HuH-7 (cell line): Measurements from ENCODE around the gene EML1.
"Not testable (repeated sequence)": the region's sequence is repeated elsewhere in the genome, so short reads cannot be mapped to it uniquely, and the experiment has no call there.

Experiments used
- DNase-seq: peaks from one replicate; pipeline ENCODE4 v3.0.0; 2011; ENCODE audit warnings: low spot score

EML1 gene

DNA sequence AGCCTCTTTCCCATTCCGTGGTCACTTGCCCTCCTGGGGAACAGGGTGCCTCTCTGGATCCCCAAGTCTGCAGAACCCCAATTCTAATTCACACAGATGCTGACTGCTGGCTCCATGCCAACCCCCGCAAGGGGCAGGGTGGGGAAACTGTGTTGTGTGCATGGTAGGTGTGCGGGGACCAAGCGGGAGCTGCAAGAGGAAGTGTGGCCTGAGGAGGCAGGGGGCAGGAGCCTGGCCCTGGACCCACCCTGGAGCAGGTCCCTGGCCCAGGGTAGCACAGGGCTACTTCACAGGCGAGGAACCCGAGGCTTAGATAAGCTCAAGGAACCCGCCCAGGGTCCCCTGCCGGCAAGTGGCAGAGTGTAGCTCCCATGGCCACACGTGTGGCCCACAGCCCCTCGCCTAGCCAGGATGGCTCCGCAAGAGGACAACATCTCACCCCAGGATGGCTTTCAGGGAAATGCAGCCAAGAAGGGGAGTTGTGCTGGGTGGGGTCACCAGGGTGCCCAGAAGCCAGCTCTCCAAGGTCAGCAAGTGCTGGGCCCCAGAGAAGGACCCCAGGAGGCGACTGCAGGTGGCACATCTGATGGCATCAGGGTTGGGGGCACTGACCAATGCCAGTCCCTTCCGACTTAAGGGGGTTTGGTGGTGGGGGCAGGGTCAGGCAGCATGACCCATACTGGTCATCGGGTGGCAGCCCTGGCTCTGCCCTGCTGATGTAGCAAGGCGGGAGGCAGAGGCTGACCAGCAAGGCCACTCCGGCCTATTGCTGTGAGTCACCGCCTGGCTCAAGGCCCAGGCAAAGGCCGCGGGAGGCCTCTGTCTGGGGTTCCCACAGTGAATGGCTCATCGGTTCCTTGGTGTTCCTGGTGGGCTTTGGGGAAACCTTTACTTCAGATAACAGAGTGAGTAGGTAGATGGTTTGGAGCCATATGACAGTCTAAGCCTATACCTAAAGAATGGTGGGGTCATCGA lies 37.3 kb upstream of the EML1 start:
- DNase-seq = no peak

DNA sequence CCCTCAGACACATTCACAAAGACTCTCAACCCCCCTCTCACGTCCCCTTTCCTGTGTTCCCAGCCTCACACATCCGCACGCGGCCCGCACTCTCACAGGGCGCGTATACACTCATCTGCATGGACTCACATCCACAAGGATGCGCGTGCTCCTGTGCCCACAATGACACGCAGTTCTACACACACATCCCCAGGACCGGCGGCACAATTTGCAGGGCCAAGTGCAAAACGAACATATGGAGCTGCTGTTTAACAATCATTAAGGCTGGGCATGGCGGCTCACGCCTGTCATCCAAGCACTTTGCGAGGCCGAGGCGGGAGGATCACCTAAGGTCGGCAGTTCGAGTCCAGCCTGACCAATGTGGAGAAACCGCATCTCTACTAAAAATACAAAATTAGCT lies 36.4 kb upstream of the EML1 start:
- DNase-seq = no peak

DNA sequence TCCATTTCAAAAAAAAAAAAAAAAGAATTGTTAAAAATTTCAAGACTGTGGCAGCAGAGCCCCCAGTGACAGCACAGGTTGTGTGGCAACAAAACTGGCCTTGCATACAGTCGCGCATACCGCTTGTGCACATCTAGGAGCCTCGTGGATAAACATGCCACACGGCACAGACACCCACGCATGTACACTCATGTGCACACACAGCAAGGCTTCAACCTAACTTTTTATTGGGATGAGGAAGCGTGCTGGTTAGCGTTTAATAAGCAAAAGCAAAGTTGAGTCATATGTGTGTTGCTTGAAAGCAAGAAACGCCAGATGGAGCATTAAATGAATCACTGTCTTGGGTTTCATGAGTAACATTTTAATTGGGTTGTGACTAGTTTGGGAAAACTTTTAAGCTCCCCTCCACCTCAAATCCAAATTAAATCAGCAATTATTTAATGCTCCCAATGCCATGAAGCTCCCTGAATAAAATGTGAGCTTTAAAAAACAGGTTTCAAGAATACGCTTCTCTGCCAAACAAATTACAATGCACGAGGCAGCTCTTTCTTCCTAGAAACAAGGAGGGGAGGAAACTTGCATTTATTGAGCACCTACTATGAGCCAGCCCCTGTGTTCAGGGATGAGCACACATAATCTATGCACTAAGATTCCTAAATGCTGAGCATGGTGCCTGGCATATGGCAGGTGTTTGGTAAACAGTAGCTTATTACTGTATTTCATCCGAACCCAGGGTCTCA lies 35.7 kb upstream of the EML1 start:
- no peak for DNase-seq

DNA sequence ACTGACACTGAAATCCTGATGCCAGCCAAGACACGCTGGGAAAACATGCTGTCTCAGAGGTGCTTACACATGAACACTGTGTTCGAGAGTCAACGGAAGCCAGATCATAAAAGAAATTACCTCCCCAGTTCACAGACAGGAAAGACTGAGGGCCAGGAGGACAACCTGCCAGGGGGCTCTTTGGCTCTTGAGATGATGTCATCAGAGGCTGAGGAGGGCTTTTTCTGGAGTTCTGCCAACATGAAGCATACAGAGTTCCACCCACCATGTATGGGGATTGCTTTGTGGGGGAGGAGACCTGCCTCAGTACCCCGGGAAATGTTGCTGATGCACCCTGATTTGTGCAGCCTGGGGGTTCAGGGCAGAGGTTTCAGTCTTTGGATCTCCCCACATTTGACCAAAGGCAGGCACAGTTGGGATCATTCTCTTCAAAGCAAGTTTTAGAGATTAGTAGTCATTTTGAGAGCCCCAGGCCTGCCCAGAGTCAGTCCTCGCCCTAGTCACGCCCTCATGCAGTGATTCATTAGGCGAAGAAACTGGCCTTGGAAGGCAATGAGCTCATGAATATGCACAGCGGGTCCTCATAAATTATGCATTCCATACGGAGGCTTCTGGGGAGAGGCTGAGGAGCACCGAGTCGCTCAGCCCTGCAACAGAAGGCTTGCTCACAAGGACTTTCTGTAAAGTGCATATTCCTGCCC lies 34.9 kb upstream of the EML1 start:
- DNase-seq = no peak

DNA sequence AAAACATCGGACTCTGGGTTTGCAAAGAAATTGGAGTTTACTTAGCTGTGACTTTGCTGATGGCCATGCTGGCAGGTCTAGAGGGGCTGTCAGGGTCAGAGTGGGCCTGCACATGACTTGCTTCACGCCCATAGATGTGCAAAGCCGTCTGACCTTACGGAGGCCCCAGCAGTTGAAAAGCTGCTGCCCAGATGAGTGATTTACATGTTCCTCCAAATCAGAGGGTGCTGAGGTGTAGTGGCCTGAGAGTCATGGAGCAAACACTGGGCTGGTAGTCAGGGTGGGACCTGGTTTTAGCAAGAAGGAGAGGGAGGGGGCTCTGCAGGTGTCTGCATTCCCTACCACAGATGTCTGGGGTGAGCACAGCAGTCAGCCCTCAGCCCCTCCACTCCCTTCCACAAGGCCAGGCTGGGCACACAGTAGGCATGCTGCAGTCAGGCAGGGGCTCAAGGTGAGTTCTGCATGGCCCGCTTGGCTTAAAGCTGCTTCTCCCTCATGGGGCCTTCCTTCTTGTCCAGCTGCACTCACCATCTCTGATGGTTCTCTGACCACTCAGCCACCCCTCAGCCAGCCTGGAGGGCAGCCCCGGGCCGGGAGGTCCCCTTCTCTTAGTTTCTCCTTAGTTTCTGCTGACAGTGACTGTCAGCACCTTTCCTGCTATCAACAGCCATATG lies 34.2 kb upstream of the EML1 start:
- no peak for DNase-seq

DNA sequence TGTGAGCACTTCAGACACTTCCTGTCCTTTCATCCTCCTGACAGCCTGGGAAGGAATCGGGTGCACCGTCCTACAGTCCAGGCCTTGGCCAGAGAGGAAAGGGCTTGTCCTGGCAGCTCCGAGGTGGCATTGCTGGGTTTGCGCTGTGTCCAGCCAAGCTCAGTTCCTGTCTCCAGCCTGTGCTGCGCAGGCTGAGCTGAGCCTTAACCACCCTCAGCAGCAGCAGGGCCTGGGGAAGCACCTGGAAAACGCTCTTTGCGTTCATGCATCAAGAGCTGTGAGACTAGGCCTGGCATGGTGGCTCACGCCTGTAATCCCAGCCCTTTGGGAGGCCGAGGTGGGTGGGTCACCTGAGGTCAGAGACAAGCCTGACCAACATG lies 33.7 kb upstream of the EML1 start:
- DNase-seq = no peak

DNA sequence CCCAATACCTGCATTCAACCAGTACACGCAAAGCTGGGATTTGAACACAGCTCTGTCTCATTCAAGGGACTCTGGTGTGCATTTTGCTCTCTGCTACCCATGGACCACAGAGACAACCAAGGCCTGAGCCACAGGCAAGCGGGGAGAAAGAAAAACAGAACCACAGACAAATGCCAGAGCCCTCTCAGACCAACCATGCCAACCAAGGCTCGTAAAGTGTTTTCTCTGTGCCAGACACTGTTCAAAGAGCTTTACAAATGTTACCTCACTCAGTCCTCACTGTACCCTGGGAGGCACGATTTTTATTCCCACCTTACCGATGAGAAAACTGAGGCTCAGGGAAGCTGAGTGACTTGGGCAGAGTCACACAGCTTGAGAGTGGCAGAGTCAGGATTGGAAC lies 32.4 kb upstream of the EML1 start:
- DNase-seq = no peak

DNA sequence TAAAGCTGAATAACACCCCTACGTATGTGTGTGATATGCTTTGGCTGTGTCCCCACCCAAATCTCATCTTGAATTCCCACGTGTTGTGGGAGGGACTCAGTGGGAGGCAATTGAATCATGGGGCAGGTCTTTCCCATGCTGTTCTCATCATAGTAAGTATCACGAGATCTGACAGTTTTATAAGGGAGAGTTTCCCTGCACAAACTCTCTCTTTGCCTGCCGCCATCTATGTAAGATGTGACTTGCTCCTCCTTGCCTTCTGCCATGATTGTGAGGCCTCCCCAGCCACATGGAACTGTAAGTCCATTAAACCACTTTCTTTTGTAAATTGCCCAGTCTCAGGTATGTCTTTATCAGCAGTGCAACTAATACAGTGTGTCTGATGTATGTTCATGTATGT lies 30.3 kb upstream of the EML1 start:
- DNase-seq = not testable (repeated sequence)

DNA sequence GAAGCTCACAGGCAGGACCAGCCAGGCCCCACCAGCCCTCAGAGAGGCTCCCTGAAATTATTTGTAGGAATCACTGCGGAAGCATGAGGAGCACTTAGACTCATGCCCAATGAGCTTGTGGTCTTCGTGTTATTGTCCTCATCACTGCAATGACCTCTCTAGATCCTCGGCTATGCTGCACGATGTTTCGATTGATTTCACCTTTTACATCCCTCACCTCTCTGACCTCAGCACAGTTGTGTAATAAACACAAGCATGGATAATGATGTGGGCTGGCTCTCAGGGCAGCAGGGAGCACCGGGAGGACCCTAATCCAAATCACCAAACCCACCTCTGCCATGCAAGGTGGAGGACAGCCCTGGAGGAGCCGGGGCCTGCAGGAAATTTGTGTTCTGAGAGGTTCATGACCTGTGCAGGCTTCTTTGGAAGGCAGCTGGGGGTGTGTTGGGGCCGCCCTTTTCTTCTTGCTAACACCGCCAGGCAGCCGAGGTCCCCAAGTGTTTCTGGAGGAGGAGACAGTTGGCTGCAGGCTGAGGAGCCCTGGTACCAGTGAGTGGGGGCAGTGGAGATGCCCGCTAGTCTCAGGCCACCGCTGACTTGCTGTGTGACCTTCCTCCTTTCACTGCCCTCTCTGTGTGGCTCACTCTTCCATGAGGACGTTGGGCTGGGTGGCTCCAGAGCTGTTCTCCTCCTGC lies 29.5 kb upstream of the EML1 start:
- no peak for DNase-seq

DNA sequence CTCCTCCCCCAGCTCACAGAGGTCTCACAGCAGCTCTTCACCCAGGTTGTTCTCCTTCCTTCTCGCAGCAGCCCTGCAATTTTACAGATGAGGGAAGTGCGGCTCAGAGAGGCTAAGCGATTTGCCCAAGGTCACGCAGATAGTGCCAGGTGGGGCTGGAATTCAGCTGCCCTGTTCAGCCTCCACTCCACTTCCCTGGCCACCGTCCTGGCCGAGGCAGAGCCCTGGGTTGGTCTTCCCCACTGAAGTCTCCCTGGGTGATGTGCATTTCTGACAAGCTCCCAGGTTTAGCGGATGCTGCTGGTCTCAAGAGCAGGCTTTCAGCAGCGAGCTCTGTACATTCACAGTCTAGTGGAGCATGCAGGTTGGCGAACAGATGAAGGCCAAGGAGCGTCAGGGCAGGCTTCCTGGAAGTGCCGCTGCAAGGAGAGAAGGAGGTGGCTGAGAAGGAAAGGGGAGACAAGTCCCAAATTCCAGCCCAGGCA lies 28.9 kb upstream of the EML1 start:
- DNase-seq = no peak

DNA sequence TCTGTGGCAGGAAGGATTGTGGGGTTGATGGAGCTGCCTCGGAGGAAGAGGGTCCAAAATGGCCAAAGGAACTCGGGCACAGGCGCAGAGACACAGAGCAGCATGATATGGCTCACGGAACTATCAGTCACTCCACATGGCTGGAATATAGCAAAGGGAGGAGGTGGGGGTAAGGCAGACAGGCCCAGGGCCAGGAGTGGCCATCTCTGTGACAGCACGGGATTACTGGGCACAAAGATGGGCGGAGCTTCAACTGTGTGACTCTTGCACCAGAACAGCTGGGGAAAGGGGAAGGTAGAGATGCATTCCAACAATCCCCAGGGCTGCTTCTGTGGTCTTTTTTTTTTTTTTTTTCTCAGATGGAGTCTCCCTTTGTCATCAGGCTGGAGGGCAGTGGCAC lies 24.8 kb upstream of the EML1 start:
- no peak for DNase-seq

DNA sequence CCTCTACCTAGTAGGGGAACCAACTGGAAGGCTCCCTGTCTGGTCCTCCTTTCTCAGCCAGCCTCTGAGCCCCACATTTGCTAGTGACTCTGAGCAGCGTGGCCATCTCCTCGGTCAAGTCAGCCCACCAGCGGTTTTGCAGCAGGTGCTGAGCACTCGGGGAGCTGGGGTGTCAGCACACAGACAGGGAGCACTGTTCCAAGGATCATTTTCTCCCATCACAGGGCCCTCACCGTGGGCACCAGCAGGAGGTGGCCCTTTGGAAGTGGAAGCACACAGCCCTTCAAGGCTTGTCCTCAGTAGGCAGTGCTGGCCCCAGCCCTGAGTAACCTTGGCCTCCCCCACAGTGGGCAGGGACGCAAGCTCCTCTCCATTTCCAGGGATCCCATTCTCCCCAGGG lies 24.1 kb upstream of the EML1 start:
- no peak for DNase-seq

DNA sequence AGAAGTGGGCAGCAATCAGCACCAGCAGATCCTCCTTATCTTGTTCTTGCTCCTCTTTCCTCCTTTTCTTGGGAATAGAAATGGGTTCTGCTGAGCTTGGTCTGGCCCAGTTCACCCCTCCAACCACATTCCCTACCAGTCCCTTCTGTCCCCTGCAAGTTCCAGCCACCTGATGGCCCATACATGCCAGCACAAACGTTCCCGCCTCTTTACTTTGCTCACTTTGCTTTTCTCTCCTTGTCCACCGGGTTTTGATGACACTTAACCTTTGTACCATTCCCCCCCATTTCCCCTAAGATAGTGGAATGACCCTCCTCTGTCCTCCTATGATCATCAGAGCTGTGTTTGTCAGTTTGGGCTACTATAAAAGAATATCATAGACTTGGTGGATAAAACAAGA lies 23.4 kb upstream of the EML1 start:
- DNase-seq = no peak

DNA sequence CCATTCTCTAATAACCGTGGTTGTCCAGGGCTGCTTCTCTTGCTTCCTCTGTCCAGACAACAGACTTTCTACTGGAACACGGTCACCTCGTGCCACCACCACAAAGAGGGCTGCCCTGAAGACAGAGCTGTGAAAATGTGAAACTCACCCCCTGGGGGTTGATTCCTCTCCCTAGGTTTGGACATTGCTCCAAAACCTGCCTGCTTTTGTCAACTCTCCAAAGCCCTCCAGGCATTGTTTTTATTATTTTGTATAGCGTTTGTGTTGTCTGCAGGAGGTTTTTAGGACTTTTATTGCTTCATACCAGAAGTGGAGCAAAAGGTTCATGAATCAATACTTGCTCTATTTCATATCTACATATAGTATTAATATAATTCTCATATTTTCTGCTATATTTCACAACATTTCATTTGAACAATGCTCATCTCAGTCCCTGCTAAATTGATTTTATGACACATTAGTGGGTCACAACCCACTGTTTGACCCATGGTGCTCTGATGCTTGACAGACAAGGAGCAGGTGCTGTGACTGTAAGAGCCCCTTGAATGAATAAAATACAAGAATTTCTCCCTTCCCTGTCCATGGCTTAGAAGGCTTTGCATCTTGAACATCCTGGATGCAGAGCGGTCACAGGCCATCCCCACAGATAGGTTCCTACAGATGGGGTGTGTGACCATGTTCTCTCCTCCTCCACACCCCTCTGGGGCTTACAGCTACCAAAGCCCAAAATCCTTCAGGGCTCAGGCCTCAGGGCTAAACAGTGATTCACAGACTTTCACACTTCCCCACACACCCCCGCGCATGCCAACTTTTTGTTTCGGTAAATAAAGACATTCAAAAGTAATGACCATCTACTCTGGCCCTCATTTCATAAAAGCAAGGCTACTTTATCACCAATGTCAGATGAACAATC lies 20.6 kb upstream of the EML1 start:
- no peak for DNase-seq

DNA sequence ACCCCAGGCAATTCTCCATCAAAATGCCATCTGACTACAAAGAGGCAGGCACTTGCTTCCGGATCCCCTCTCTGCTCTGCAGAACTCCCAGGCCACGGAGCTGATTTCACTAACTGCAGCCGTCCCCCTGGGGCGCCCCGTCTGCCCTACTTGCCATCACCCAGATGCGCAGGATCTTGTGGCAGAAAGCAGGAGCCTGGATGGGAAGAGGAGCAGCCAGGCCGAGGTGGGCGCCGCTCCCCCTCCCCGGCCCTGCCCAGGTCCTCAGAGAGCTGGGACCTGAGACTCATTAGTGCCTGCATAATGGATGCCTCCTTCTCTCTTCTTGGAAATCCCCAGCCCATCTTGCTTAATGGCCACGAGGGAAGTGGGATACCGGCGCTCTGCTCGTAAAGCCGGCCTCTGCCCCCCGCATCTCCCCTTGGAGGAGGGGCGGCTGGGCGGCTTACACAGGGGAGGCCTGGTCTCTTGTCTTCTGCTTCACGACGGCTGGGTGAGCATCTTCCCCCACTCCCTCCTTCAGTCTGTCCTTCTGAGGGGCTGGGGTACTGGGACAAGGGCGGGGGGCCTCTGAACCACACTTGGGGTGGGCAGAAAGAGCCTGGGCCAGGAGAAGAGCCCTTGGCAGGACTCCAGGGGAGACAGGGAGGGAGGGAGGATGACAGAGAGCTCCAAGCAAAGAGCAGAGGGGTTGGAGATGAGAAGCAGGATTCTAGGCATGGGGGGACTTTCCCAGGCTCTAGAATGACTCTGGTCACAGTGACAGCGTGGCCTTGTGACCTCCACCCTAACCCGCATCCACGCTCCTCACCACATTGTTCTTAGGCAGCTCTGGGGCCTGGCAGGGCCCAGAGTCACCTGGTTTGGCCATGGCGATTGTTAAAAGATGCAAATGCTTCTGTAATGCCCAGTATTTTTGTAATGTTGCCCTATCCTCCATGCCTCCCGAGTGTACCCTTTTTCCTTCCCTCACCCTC lies 19.4 kb upstream of the EML1 start:
- no peak for DNase-seq

DNA sequence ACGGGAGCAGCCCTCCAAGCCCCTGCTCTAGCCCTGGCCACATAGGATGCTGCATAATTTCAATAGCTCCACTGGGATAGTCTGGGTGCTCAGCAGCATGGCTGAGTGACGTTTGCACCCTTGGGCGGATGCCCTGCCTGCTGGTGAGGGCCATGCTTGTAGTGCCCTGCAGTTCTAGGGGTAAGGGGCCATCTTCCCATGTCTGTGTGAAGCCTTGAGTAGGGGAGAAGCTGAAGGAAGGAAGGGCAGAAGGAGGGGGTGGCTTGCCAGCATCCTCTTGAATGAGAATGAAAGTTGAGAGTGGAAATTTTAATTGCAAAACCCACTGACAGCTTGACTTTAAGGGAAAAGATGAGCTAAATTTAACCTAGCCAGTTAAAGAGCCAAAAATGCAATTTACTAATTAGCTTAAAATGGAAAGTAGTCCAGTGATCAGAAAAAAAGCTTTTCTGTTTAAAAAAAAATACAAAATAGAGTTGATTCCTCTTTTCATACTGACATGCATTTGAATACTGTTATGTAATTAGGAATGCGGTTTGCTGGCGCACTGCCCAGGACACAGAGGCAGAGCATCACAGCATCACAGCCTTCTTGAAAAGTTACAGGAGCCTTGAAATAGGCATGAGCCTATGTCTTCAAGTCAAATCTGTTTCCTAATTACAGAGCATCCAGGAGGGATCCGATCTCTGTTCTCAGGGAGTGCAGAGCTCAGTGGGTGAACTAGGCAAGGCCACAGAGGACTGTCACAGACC lies 18.5 kb upstream of the EML1 start:
- DNase-seq = no peak

DNA sequence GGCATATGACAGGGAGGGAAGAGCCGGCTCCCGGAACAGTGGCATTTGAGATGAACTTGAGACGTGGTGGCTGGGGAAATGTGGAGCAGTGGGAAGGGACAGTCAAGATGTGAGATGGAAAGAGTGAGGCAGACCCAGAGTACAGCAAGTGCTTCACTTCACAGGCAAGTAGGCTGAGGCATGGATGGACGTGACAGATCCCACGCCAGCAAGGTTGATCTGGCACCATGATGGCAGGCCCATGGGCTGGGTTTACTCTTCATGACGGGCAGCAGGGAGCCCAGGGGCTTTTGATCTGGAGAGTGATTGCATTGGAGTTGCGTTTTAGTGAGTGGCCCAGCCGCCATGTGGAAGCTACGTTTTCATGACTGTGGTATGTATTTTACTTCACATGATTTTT lies 17.9 kb upstream of the EML1 start:
- DNase-seq = no peak

DNA sequence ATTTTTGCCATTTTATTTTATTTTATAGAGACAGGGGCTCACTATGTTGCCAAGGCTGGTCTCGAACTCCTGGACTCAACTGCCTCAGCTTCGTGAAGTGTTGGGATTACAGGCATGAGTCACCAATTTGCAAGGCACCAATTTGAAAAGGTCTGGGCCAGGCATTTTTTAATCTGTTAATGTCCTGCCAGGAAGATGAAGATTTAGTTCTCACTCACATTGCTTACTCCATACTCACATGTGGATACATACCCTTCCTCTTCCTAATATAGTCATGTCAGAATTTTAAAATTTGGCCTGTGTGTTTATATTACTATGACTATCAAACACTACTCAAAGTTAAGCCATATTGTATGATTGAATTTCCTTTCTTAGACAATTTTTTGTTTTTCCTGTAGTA lies 15.3 kb upstream of the EML1 start:
- DNase-seq = no peak
